Lung (tissue), 12 donors: ENCODE results near the gene EXOSC5. TPM values are rescaled to one million over a fixed set of nuclear protein-coding genes. Genes with fewer than 3 reads are reported as not detected.

Experiments used
- ATAC-seq: fragments of 200-7000 bp; cut with Tn5 transposase; one replicate; pipeline ENCODE4 v1.9.1; 2020; ENCODE audit warnings: moderate number of reproducible peaks; ENCODE audit not compliant: insufficient read depth, low FRiP score
- DNase-seq, 3 donors: peaks; one replicate each; pipeline ENCODE4 v3.0.0-alpha.2; 2013 to 2017
- H3K27ac ChIP-seq, 2 donors: one replicate each; pipeline ENCODE4 v1.5.1; 2013; ENCODE audit warnings: mild to moderate bottlenecking in 2 of 2, moderate library complexity in 2 of 2, control low read depth in 1 of 2, inconsistent platforms in 1 of 2, low read depth in 1 of 2, low read length in 1 of 2
- H3K27me3 ChIP-seq, 3 donors: one replicate each; pipeline ENCODE4 v1.5.1; 2013; ENCODE audit warnings: low read length in 2 of 3; ENCODE audit not compliant: control insufficient read depth in 3 of 3, insufficient read depth in 3 of 3
- H3K36me3 ChIP-seq, 4 donors: one replicate each; pipeline ENCODE4 v1.5.1; 2013; ENCODE audit warnings: low read length in 4 of 4, mild to moderate bottlenecking in 1 of 4, moderate library complexity in 1 of 4; ENCODE audit not compliant: control insufficient read depth in 4 of 4, insufficient read depth in 4 of 4
- H3K4me1 ChIP-seq, 5 donors: one replicate each; pipeline ENCODE4 v1.5.1; 2013; ENCODE audit warnings: low read length in 5 of 5, mild to moderate bottlenecking in 2 of 5, moderate library complexity in 1 of 5; ENCODE audit not compliant: control insufficient read depth in 5 of 5, insufficient read depth in 5 of 5
- H3K4me3 ChIP-seq: one replicate; pipeline ENCODE4 v1.5.1; 2013; ENCODE audit warnings: mild to moderate bottlenecking, control low read depth, moderate library complexity
- H3K9ac ChIP-seq, 2 donors: one replicate each; pipeline ENCODE4 v1.5.1; 2013; ENCODE audit warnings: low read length in 2 of 2, control low read depth in 1 of 2; ENCODE audit not compliant: insufficient read depth in 1 of 2
- H3K9me3 ChIP-seq, 4 donors: one replicate each; pipeline ENCODE4 v1.5.1; 2013; ENCODE audit warnings: low read length in 3 of 4, mild to moderate bottlenecking in 1 of 4, moderate library complexity in 1 of 4; ENCODE audit not compliant: control insufficient read depth in 4 of 4, insufficient read depth in 3 of 4
- WGBS, 2 donors: extraction: QIAGEN DNeasy Blood & Tissue Kit; methylation state at CpG; one replicate each; pipeline ENCODE4 v1.1.7; 2013; 5-methylcytosine and 5-hydroxymethylcytosine counted together
- polyA plus RNA-seq, 2 donors: library from polyadenylated mRNA; stranded (reverse); fragments of 200-250 nt; gene quantifications; one replicate each; pipeline ENCODE4 v1.2.1, GENCODE V29; 2013
- total RNA-seq, 2 donors: library from RNA; depleted of rRNA in 1 of 2; stranded (reverse); fragments of >200 nt in 1 of 2; gene quantifications; one replicate each; pipeline ENCODE4 v1.2.1, GENCODE V29; 2014 to 2021
- TF ChIP-seq, protein P1 (sequence below): IDR thresholded peaks from 2 replicates; pipeline ENCODE4 v1.5.1; 2012; ENCODE audit warnings: mild to moderate bottlenecking; ENCODE audit errors: control extremely low read depth, extremely low read depth
- donor health status: control.
- donor health status: control.
- donor health status: Bipolar disorder and iron deficiency.
- donor health status: healthy.
- donor health status: DM: yes; HTN: yes; CAD: no.

EXOSC5 gene
- total and polyA plus RNA-seq, 4 donors = 6.3 to 34.4 (median 27.1) TPM

DNA sequence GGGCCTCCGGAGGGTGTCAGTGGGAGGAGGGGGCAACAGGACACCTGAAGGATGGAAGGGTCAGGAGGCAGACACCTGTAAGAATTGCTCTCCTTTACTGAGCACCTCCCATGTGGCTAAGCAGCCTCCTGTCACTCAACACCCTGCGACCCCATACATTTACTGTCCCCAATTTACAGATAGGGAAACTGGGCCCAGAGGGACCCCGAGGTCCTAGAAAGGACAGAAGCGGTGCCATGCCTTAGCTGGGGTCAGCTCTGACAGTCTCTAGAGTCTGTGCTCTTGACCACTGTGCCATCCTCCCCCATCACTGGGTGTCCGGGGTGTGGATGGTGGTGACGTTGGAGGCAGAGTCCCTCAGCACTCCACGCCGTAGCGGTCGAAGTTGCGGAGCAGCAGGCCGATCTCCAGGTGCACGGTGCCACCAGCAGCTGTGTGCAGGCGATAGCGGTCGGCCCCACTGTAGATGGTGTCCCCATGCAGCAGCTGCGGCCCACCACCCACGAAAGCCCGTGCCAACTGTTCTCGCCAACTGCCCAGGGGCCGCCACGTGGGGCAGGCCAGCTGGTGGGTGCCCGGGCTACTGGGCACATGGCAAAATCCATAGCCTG, 42.7 kb downstream of the EXOSC5 start:
- Histone ChIP-seq H3K4me1 (peaks cover 0 to 32% (median 9%) of the 10 kb centered on the region in 5 donors), H3K27me3 (peaks cover 0 to 15% (median 0%) of the 10 kb centered on the region in 3 donors), H3K27ac (no peak overlapping the region), H3K9ac (peak overlapping the region; percentile 12 to 74), H3K4me3 (no peak overlapping the region), H3K9me3 (peaks cover 0 to 2% (median 0%) of the 10 kb centered on the region in 4 donors), H3K36me3 (no peaks in the 10 kb centered on the region)
- no peak for DNase-seq
- WGBS, 2 donors = 92% methylated on average over 22 to 23 of the region's 23 CpGs
- TF ChIP-seq, protein P1, sequence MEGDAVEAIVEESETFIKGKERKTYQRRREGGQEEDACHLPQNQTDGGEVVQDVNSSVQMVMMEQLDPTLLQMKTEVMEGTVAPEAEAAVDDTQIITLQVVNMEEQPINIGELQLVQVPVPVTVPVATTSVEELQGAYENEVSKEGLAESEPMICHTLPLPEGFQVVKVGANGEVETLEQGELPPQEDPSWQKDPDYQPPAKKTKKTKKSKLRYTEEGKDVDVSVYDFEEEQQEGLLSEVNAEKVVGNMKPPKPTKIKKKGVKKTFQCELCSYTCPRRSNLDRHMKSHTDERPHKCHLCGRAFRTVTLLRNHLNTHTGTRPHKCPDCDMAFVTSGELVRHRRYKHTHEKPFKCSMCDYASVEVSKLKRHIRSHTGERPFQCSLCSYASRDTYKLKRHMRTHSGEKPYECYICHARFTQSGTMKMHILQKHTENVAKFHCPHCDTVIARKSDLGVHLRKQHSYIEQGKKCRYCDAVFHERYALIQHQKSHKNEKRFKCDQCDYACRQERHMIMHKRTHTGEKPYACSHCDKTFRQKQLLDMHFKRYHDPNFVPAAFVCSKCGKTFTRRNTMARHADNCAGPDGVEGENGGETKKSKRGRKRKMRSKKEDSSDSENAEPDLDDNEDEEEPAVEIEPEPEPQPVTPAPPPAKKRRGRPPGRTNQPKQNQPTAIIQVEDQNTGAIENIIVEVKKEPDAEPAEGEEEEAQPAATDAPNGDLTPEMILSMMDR = no peak
- no peak for ATAC-seq

DNA sequence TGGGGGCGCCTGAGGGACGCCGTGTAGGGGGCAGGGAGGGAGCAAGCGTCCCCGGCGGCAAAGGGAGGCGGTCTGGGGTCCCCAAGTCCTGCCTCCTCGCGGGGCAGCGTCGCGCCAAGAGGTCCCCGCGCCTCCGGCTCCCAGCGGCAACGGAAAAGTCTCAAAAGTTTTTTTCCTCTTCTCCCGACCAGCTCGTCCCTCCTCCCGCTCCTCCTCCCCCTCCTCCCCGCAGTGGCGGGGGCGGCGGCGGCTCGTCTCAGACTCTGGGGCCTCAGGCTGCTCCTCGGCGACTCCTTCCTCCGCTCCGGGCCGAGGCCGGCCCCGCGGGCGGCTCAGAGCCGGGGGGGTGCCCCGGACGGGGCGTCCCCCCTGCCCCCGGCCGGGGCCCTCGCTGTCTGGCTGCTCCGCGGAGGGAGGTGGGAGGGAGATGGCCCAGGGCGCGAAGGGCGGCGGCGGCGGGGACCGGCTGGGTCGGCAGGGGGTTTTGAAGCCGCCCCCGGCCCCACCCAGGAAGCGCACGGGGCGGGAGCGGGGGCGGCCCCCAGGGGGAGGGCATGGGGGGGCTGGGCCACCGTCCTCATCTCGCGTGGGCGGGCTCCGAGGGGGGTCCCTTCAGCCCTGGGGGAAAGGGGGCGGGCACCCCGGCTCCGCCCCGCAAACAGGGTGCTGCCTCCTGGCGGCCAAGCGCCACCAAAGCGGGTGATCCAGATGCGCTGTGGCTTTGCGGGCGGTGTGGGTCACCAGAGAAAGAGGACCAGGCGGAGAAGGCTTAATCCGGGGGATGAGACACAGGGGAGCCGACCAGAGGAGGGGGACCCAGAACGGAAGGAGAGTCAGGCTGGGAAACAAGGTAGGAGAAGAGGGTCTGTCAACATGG, 43.5 kb downstream of the EXOSC5 start, which contains the start of gene TGFB1:
TGFB1 (minus strand) TSS at position 457 of the 877 bp plus-strand sequence. CDS start 878 bp downstream, outside the sequence.
- peaks cover 0 to 32% (median 9%) of the 10 kb centered on the region in 5 donors for H3K4me1 ChIP-seq
- peak within 1 kb of the TSS; percentile 85 for H3K4me3 ChIP-seq
- H3K9me3 ChIP-seq = peaks cover 0 to 2% (median 0%) of the 10 kb centered on the region in 4 donors
- ATAC-seq (peak; percentile 81), DNase-seq (peak; percentile 77 to 86 (median 85))
- TF ChIP-seq, protein P1 = peak; percentile 74
- H3K27me3 ChIP-seq = peaks cover 0 to 15% (median 0%) of the 10 kb centered on the region in 3 donors
- H3K36me3 ChIP-seq = no peaks in the 10 kb centered on the region
- peak within 1 kb of the TSS; percentile 83 to 85 for H3K27ac ChIP-seq
- WGBS, 2 donors = 1% methylated on average over 39 to 78 of the region's 78 CpGs
- peak within 1 kb of the TSS; percentile 12 to 74 for H3K9ac ChIP-seq

DNA sequence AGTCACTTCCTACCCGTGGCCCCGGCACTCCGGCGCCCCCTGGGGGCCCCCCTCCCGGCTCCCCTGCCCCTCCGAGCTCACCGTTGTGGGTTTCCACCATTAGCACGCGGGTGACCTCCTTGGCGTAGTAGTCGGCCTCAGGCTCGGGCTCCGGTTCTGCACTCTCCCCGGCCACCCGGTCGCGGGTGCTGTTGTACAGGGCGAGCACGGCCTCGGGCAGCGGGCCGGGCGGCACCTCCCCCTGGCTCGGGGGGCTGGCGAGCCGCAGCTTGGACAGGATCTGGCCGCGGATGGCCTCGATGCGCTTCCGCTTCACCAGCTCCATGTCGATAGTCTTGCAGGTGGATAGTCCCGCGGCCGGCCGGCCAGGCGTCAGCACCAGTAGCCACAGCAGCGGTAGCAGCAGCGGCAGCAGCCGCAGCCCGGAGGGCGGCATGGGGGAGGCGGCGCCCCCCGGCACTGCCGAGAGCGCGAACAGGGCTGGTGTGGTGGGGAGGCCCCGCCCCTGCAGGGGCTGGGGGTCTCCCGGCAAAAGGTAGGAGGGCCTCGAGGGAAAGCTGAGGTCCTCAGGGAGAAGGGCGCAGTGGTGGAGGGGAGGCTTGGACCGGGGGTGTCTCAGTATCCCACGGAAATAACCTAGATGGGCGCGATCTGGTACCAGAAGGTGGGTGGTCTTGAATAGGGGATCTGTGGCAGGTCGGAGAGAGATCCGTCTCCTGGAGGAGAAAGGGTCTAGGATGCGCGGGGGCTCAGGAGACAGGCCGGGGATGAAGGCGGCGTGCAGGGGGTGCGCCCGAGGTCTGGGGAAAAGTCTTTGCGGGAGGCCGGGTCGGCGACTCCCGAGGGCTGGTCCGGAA, 44.3 kb downstream of the EXOSC5 start:
- Histone ChIP-seq H3K9me3 (peaks cover 0 to 2% (median 0%) of the 10 kb centered on the region in 4 donors), H3K4me1 (peaks cover 0 to 32% (median 9%) of the 10 kb centered on the region in 5 donors), H3K27me3 (peaks cover 0 to 15% (median 0%) of the 10 kb centered on the region in 3 donors), H3K36me3 (no peaks in the 10 kb centered on the region), H3K9ac (no peak overlapping the region), H3K27ac (peak overlapping the region; percentile 83 to 85), H3K4me3 (peak overlapping the region; percentile 85)
- peak in 2 of 3 donors; percentile 27 to 48 for DNase-seq
- 0 to 1% methylated on average over 71 of the region's 71 CpGs for WGBS, 2 donors
- TF ChIP-seq, protein P1 = peak; percentile 3
- no peak for ATAC-seq
